SK-N-MC (cell line): ENCODE measurements around the gene AOPEP.

Experiments used
- DNase-seq: peaks from one replicate; pipeline ENCODE4 v3.0.0-alpha.2; 2011; ENCODE audit warnings: low read depth, low spot score
- H3K27ac ChIP-seq: fragments of 200-600 bp; sonication (generic); 2 replicates; pipeline ENCODE4 v1.5.1; 2016; ENCODE audit warnings: mixed run types
- H3K36me3 ChIP-seq: fragments of 200-600 bp; sonication (generic); 2 replicates; pipeline ENCODE4 v1.6.1; 2017; ENCODE audit warnings: antibody characterized with exemption, low read length, mixed read lengths; ENCODE audit not compliant: insufficient read depth
- H3K4me3 ChIP-seq: fragments of 200-600 bp; sonication (generic); 2 replicates; pipeline ENCODE4 v1.5.1; 2016
- H3K9ac ChIP-seq: fragments of 200-600 bp; sonication (generic); 2 replicates; pipeline ENCODE4 v1.8.0; 2017; ENCODE audit warnings: mixed run types, mixed read lengths; ENCODE audit not compliant: insufficient read length
- H3K9me3 ChIP-seq: fragments of 200-600 bp; sonication (generic); 2 replicates; pipeline ENCODE4 v1.6.1; 2017; ENCODE audit warnings: low read depth, mild to moderate bottlenecking, antibody characterized with exemption, low read length, moderate library complexity, mixed read lengths
- EZH2 ChIP-seq: fragments of 200-600 bp; sonication (generic); IDR thresholded peaks from one replicate; pipeline ENCODE4 v1.6.1; 2017; ENCODE audit warnings: antibody characterized with exemption
- FOXP2 ChIP-seq: optimal IDR thresholded peaks from 2 replicates; pipeline ENCODE3; 2011; ENCODE audit warnings: mild to moderate bottlenecking, moderate library complexity; ENCODE audit not compliant: insufficient read depth; ENCODE audit errors: extremely low read length, control extremely low read depth
- POLR2AphosphoS5 ChIP-seq: IDR thresholded peaks from 2 replicates; pipeline ENCODE4 v1.6.1; 2012; ENCODE audit warnings: mild to moderate bottlenecking, low read depth, low read length, borderline replicate concordance

AOPEP gene

DNA sequence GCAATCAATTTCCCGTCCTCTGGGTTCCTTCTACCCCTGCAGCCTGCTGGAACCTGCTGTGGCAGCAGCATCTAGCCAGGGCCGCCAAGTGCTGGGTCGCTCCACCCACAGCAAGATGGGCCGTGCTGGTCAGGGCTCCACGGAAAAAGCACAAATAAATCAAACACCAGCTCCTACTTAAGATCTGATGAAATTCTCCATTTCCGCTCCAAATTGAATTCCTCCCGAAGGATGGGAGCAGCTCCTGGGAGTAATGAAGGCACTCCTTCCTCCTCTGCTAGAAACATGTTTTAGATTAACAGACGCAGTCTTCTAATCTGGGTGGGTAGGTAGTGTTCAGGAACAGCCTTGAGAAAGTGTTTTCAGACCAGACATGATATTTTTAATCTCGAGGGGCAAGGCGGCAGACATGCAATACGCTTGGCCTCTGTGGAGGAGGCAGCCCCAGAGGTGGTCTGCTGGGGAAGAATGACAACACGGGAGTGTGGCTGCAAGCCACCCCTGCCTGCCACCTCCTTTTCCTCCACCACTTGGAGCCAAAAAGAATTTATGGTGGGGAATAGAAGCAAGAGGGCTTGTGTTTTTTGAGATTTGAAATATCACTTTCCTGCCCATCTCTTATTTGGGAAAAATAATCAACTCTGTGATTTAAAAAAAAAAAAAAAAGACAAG is 194.1 kb downstream of the AOPEP start:
- peak overlapping the region; percentile 14 for H3K9ac ChIP-seq
- DNase-seq = peak; percentile 45
- no peaks in the 10 kb centered on the region for H3K9me3 ChIP-seq
- no peaks in the 10 kb centered on the region for H3K36me3 ChIP-seq
- H3K27ac ChIP-seq = peak overlapping the region; percentile 94
- peak overlapping the region; percentile 69 for H3K4me3 ChIP-seq
- TF ChIP-seq EZH2 = no peak
- TF ChIP-seq FOXP2 = no peak
- TF ChIP-seq POLR2AphosphoS5 = no peak

DNA sequence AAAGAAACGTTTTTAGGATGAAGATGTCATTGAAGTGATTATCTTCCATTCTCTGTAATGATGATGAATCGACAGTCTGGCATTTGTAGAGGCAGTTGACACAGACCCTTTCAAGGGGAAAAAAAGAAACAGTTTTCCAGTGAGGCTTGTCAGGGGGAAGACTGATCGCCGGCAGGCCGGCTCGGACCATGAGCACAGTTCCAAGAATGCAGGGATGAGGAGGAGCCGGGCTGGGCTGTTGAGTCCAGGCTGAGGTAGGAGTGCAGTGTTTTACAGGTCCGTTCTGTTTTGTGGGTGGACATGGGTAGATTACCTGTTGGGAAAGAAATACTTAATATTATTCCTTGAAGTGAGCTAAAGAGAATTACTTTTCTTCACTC is 194.6 kb downstream of the AOPEP start:
- no peak for DNase-seq
- H3K4me3 ChIP-seq = peak overlapping the region; percentile 69; the same call in 1 of the 2 replicates
- no peak overlapping the region for H3K9ac ChIP-seq
- TF ChIP-seq POLR2AphosphoS5 (no peak), FOXP2 (no peak), EZH2 (no peak)
- no peaks in the 10 kb centered on the region for H3K36me3 ChIP-seq
- peak overlapping the region; percentile 94 for H3K27ac ChIP-seq
- no peaks in the 10 kb centered on the region for H3K9me3 ChIP-seq

DNA sequence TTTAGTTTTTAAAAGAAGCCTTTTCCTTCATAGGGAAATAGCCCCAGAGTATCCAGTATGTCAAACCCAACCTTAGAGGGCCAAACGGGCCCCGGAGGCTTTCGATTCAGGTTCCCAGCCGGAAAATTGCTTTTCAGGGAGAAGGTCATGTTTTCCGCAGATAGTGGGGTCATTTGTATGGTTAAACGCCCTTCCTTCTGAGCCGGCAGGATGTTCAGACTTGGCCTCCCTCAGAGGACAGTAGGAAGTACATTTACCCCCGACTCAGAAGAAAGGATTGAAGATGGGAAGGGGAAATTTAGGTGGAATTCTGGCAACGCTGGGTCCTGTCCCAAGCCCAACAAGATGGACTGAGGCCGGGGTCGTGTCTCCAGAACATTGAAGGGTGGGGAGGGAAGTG is 195.2 kb downstream of the AOPEP start:
- Histone ChIP-seq H3K36me3 (no peaks in the 10 kb centered on the region), H3K4me3 (peak overlapping the region; percentile 60), H3K9me3 (no peaks in the 10 kb centered on the region), H3K27ac (peak overlapping the region; percentile 94), H3K9ac (no peak overlapping the region)
- no peak for DNase-seq
- TF ChIP-seq EZH2 = no peak
- TF ChIP-seq POLR2AphosphoS5 = no peak

DNA sequence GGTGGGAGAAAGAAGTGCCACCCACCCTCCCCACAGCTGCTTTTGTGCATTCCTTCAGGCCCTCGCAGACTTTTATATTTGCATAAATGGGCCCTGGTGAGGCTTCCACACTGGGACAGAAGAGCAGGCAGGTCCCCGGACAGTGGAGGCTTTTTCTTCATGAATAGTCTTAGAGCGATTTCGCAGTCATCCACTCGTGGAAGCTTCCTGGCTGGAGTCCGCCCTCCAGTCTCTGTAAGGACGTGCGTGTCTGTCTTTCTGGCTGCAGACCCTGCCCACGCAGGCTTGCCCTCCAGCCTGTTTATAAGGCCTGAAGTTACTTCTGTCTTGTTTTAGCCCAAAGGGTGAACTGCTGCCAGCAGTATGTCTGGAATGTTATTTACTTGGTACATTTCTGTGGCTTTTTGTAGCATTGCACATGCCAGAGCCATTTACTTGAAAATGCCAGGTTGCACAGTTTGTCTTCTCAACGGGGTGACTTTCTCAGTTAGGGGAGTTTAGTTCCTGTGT is 195.7 kb downstream of the AOPEP start:
- no peaks in the 10 kb centered on the region for H3K9me3 ChIP-seq
- peak overlapping the region; percentile 94 for H3K27ac ChIP-seq
- DNase-seq = peak; percentile 34
- peak overlapping the region; percentile 60 for H3K4me3 ChIP-seq
- TF ChIP-seq FOXP2 = no peak
- TF ChIP-seq POLR2AphosphoS5 = no peak
- no peak for TF ChIP-seq EZH2
- H3K9ac ChIP-seq = peak overlapping the region; percentile 1
- no peaks in the 10 kb centered on the region for H3K36me3 ChIP-seq

DNA sequence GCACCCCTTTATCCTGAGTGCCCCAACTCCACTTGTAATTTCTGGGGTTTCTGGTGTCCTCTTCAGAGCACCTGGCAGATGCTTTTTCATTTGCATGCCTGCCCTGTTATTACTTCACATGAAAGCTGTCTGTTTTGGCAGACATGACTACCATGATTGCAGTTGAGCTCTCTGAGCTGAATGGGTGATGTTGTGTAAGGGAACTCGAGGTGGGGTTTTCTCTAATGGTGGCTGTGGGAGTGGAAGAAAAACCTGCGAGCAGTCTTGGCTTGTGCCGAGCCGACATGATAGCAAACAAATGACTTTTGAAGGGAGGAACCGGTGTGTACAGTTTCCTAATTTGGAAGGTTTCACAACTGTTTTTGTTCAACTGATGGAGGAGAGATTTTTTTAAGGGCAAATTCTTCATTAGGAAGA is 196.2 kb downstream of the AOPEP start:
- Histone ChIP-seq H3K9ac (peak overlapping the region; percentile 46), H3K4me3 (peak overlapping the region; percentile 60)

DNA sequence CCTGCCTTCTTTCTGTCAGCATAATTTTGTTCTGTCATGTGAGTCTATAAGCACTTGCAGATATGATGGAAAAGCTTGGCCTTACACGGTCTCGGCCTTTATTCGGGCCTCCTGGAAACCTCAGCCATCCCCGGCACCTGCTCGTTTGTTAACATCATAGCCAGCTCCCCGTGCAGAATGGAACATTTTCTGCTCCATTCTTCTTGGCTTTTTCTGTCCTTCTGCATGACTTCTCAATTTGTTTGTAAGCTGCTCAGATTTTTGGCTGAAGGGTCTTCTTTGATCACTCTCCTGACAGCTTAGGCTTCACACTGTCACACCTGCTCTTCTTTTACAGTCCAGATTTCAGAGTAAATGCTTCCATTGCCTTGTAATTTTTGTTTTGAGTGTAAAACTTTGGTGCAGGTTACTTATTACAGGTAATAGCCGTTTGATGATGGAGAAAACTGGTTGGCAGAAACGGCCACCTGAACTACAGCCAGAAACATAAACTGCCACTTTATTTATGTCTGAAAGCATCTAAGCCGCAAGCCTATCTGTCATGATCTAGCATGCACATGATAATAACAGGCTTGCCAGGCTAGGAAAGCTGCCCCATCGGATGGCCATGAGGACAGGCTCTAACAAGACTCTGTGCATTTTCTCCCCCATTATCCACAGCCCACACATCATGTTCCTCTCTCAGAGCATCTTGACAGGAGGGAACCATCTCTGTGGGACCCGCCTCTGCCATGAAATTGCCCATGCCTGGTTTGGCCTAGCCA is 197.0 kb downstream of the AOPEP start:
- Histone ChIP-seq H3K9ac (no peak overlapping the region), H3K9me3 (no peaks in the 10 kb centered on the region), H3K4me3 (no peak overlapping the region), H3K27ac (no peak overlapping the region), H3K36me3 (no peaks in the 10 kb centered on the region)
- no peak for TF ChIP-seq EZH2
- no peak for TF ChIP-seq FOXP2
- TF ChIP-seq POLR2AphosphoS5 = no peak
- no peak for DNase-seq

More for the DNA sequence above, 196.2 kb downstream of the AOPEP start:
- no peak for DNase-seq
- TF ChIP-seq POLR2AphosphoS5 (no peak), EZH2 (no peak), FOXP2 (no peak)
- H3K27ac ChIP-seq = peak overlapping the region; percentile 94
- H3K36me3 ChIP-seq = no peaks in the 10 kb centered on the region
- H3K9me3 ChIP-seq = no peaks in the 10 kb centered on the region

DNA sequence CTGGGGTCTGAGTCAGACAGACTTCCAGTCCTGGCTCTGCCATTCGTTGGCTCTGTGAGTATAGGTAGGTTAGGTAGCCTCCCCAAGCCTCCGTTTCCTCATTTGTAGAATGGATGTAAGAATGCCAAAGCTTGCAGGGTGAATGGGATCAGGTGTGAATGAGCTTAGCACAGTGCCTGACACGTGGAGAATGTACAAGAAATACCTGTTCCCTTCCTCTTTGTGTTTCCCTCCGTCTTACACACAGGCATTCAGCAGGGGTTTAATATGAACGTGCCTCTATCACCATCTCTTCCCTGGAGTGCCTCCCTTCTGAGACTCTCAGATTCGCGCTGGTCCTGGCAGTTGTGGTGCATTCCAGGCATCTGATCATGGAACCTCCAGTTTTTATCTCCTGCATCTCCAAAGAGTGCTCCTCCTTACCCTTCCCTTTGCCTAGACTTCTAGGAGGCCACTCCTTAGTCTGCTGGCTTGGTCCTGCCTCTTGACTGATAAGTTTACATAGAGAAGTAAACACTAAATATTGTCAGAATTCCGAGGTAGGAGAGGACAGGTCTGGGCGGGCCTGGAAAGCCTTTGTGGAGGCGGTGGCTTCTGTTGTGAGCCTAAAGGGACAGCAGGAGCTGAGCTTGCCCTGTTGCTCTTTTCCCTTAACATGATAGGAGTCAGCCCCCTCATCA is 199.4 kb downstream of the AOPEP start:
- Histone ChIP-seq H3K9ac (no peak overlapping the region), H3K9me3 (no peaks in the 10 kb centered on the region), H3K4me3 (no peak overlapping the region), H3K36me3 (no peaks in the 10 kb centered on the region), H3K27ac (no peak overlapping the region)
- DNase-seq = no peak
- no peak for TF ChIP-seq EZH2
- no peak for TF ChIP-seq POLR2AphosphoS5
- no peak for TF ChIP-seq FOXP2

DNA sequence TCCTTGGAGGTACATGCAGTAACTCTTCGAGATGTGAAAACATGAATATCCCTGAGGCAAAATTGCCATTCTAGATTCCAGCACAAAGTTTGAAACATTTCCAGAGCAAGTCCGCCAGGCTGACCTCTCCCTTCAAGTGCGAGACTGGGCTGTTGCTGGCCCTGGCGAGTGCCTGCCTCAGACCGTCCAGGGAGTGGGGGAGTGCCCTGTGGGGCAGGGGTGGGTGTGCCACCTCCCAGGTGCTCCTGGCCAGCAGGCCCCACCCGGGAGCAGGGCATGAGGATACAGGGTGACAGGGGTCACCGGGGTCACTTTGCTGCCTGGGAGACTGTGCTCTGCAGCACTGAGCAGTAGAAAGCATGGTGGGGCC is 199.9 kb downstream of the AOPEP start:
- no peak for DNase-seq
- H3K9me3 ChIP-seq = no peaks in the 10 kb centered on the region
- TF ChIP-seq POLR2AphosphoS5 (no peak), FOXP2 (no peak), EZH2 (no peak)
- H3K27ac ChIP-seq = no peak overlapping the region
- no peak overlapping the region for H3K9ac ChIP-seq
- no peaks in the 10 kb centered on the region for H3K36me3 ChIP-seq
- no peak overlapping the region for H3K4me3 ChIP-seq
